GM12801 (cell line): ENCODE data around the gene RARS2.

Experiments used
- CTCF ChIP-seq: IDR thresholded peaks from one replicate; pipeline ENCODE4 v1.5.1; 2011; ENCODE audit warnings: control low read depth; ENCODE audit not compliant: insufficient read length; ENCODE audit errors: extremely low read depth

The RARS2 gene

GRCh38 chr6:87589693-87590416, at the start of gene RARS2, which contains the start of gene ORC3:
RARS2 (minus strand) TSS chr6:87589987; CDS start chr6:87589957, 30 bp downstream.
ORC3 (plus strand) TSS chr6:87590135; CDS start chr6:87590169, 34 bp downstream.
- no peak for TF ChIP-seq CTCF

GRCh38 chr6:87639373-87639772, 49.6 kb upstream of the RARS2 start:
- no peak for TF ChIP-seq CTCF

- TF ChIP-seq CTCF: no peak
Measured at GRCh38 chr6:87637106-87637505, 47.3 kb upstream of the RARS2 start.

GRCh38 chr6:87636315-87636714, 46.5 kb upstream of the RARS2 start:
- no peak for TF ChIP-seq CTCF

- TF ChIP-seq CTCF: no peak
Measured at GRCh38 chr6:87633851-87634250, 44.1 kb upstream of the RARS2 start.

- TF ChIP-seq CTCF: no peak
Measured at GRCh38 chr6:87630746-87631145, 41.0 kb upstream of the RARS2 start.

- no peak for TF ChIP-seq CTCF
Measured at GRCh38 chr6:87628881-87629280, 39.1 kb upstream of the RARS2 start.
